HUES48 (cell line): ENCODE measurements around the gene TTC19.

Experiments used
- H3K27ac ChIP-seq: one replicate; pipeline ENCODE4 v1.7.0; 2013; ENCODE audit warnings: low read depth, low read length, inconsistent platforms
- H3K27me3 ChIP-seq: 2 replicates; pipeline ENCODE4 v1.6.1; 2013; ENCODE audit warnings: mild to moderate bottlenecking, low read length; ENCODE audit not compliant: control insufficient read depth, insufficient read depth
- H3K36me3 ChIP-seq: 2 replicates; pipeline ENCODE4 v1.6.1; 2013; ENCODE audit warnings: low read length; ENCODE audit not compliant: control insufficient read depth, insufficient read depth
- H3K4me1 ChIP-seq: 2 replicates; pipeline ENCODE4 v1.6.1; 2013; ENCODE audit warnings: mild to moderate bottlenecking, low read length; ENCODE audit not compliant: control insufficient read depth, insufficient read depth
- H3K4me3 ChIP-seq: 2 replicates; pipeline ENCODE4 v1.5.1; 2013; ENCODE audit warnings: mild to moderate bottlenecking, low read depth, low read length
- H3K9ac ChIP-seq: 2 replicates; pipeline ENCODE4 v1.6.1; 2013; ENCODE audit warnings: mild to moderate bottlenecking, low read depth, low read length, moderate library complexity
- H3K9me3 ChIP-seq: 2 replicates; pipeline ENCODE4 v1.6.1; 2013; ENCODE audit warnings: low read length; ENCODE audit not compliant: control insufficient read depth, insufficient read depth

TTC19 gene

GRCh38 chr17:15999141-15999973 lies at the start of gene TTC19, which contains the start of gene ZSWIM7:
Gene TTC19 (plus strand): TSS chr17:15999824. CDS start chr17:15999849, 25 bp downstream.
Gene ZSWIM7 (minus strand): TSS chr17:15999704. CDS start chr17:15999594, 110 bp downstream.
- H3K27ac ChIP-seq, result peak within 1 kb of the TSS; percentile 97
- H3K4me3 ChIP-seq, result peak within 1 kb of the TSS; percentile 94
- H3K9me3 ChIP-seq, result 0 out of 2 replicates have a peak, but pooled peaks cover 3% of the 10 kb centered on the region
- peaks cover 8% of the 10 kb centered on the region for H3K4me1 ChIP-seq
- peaks cover 38% of the 10 kb centered on the region for H3K36me3 ChIP-seq
- no peaks in the 10 kb centered on the region for H3K27me3 ChIP-seq
- H3K9ac ChIP-seq, result peak within 1 kb of the TSS; percentile 94

- Histone ChIP-seq H3K9me3 (no peaks in the 10 kb centered on the region), H3K9ac (no peak overlapping the region), H3K36me3 (no peaks in the 10 kb centered on the region), H3K4me1 (peaks cover 2% of the 10 kb centered on the region; the same call in 1 of the 2 replicates), H3K4me3 (no peak overlapping the region), H3K27ac (no peak overlapping the region), H3K27me3 (peaks cover 10% of the 10 kb centered on the region)
Observed at GRCh38 chr17:15951368-15952047, 48.1 kb upstream of the TTC19 start.

GRCh38 chr17:15952048-15952532 lies 47.5 kb upstream of the TTC19 start:
- Histone ChIP-seq H3K9me3 (no peaks in the 10 kb centered on the region), H3K4me1 (peaks cover 2% of the 10 kb centered on the region; the same call in 1 of the 2 replicates), H3K27ac (no peak overlapping the region), H3K4me3 (no peak overlapping the region), H3K36me3 (no peaks in the 10 kb centered on the region), H3K9ac (no peak overlapping the region), H3K27me3 (peaks cover 4% of the 10 kb centered on the region)

GRCh38 chr17:15952916-15953790 lies 46.5 kb upstream of the TTC19 start:
- Histone ChIP-seq H3K9me3 (no peaks in the 10 kb centered on the region), H3K9ac (no peak overlapping the region), H3K4me3 (no peak overlapping the region), H3K4me1 (peaks cover 2% of the 10 kb centered on the region; the same call in 1 of the 2 replicates), H3K27me3 (no peaks in the 10 kb centered on the region), H3K27ac (no peak overlapping the region), H3K36me3 (no peaks in the 10 kb centered on the region)

GRCh38 chr17:15954222-15954621 lies 45.4 kb upstream of the TTC19 start:
- H3K9ac ChIP-seq, result no peak overlapping the region
- H3K9me3 ChIP-seq, result no peaks in the 10 kb centered on the region
- H3K27ac ChIP-seq, result no peak overlapping the region
- H3K36me3 ChIP-seq, result no peaks in the 10 kb centered on the region
- peaks cover 8% of the 10 kb centered on the region for H3K4me1 ChIP-seq
- no peaks in the 10 kb centered on the region for H3K27me3 ChIP-seq
- no peak overlapping the region for H3K4me3 ChIP-seq

GRCh38 chr17:15955793-15956541 lies 43.7 kb upstream of the TTC19 start:
- H3K4me3 ChIP-seq, result no peak overlapping the region
- H3K36me3 ChIP-seq, result no peaks in the 10 kb centered on the region
- H3K9ac ChIP-seq, result no peak overlapping the region
- no peaks in the 10 kb centered on the region for H3K27me3 ChIP-seq
- H3K27ac ChIP-seq, result no peak overlapping the region
- peaks cover 8% of the 10 kb centered on the region for H3K4me1 ChIP-seq
- H3K9me3 ChIP-seq, result no peaks in the 10 kb centered on the region

GRCh38 chr17:15957206-15957605 lies 42.4 kb upstream of the TTC19 start:
- H3K9me3 ChIP-seq, result no peaks in the 10 kb centered on the region
- no peaks in the 10 kb centered on the region for H3K36me3 ChIP-seq
- H3K4me3 ChIP-seq, result no peak overlapping the region
- no peak overlapping the region for H3K9ac ChIP-seq
- H3K27ac ChIP-seq, result no peak overlapping the region
- H3K4me1 ChIP-seq, result peaks cover 8% of the 10 kb centered on the region
- no peaks in the 10 kb centered on the region for H3K27me3 ChIP-seq

GRCh38 chr17:15957608-15958307 lies 41.9 kb upstream of the TTC19 start:
- no peaks in the 10 kb centered on the region for H3K9me3 ChIP-seq
- H3K27ac ChIP-seq, result no peak overlapping the region
- no peaks in the 10 kb centered on the region for H3K27me3 ChIP-seq
- H3K36me3 ChIP-seq, result no peaks in the 10 kb centered on the region
- no peak overlapping the region for H3K9ac ChIP-seq
- H3K4me3 ChIP-seq, result no peak overlapping the region
- H3K4me1 ChIP-seq, result peaks cover 8% of the 10 kb centered on the region

- no peaks in the 10 kb centered on the region for H3K36me3 ChIP-seq
- H3K4me1 ChIP-seq, result peaks cover 8% of the 10 kb centered on the region
- H3K27ac ChIP-seq, result no peak overlapping the region
- no peaks in the 10 kb centered on the region for H3K9me3 ChIP-seq
- no peak overlapping the region for H3K4me3 ChIP-seq
- no peak overlapping the region for H3K9ac ChIP-seq
- H3K27me3 ChIP-seq, result no peaks in the 10 kb centered on the region
Observed at GRCh38 chr17:15958484-15958854, 41.2 kb upstream of the TTC19 start.
